DMS114 treated with DMSO at 0.1 percent for 48 hours (cell line): ENCODE data around the gene GSK3B.
"Not testable (repeated sequence)": the region's sequence is repeated elsewhere in the genome, so short reads cannot be mapped to it uniquely, and the experiment has no call there.

ENCODE experiments used
- DNase-seq: peaks from one replicate; lab custom pipeline; 2025; ENCODE audit not compliant: unreplicated experiment; lab: John Stamatoyannopoulos, UW

GSK3B gene

GRCh38 chr3:120017692-120018091, 76.6 kb downstream of the GSK3B start:
- no peak for DNase-seq

DNA sequence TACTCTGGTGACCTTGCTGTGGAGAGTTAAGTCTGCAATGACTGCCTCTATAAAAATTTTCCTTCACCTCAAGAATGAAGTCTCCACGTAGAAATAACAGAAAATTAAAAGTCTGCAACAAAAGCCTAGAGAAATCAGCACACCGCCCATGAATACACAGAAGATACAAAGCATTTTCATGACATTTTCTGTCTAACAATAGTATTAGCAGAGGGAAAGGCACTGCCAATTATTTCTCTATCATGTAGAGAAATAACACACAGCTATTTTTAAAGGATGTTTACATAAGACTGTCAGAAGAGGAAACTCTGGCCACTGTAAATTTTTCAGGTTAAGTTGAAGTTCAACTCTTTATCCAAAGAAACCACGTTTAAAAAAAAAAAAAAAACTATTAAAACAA, 80.8 kb downstream of the GSK3B start:
- DNase-seq: no peak

DNA sequence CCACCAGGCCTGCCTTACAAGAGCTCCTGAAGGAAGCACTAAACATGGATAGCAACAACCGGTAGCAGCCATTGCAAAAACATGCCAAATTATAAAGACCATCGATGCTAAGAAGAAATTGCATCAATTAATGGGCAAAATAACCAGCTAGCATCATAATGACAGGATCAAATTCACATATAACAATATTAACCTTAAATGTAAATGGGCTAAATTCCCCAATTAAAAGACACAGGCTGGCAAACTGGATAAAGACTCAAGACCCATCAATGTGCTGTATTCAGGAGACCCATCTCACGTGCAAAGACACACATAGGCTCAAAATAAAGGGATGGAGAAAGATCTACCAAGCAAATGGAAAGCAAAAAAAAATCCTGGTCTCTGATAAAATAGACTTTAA, 88.5 kb downstream of the GSK3B start:
- DNase-seq: not testable (repeated sequence)

GRCh38 chr3:120004008-120004498, 90.2 kb downstream of the GSK3B start:
- not testable (repeated sequence) for DNase-seq

GRCh38 chr3:119998166-119998565, 96.1 kb downstream of the GSK3B start:
- no peak for DNase-seq

DNA sequence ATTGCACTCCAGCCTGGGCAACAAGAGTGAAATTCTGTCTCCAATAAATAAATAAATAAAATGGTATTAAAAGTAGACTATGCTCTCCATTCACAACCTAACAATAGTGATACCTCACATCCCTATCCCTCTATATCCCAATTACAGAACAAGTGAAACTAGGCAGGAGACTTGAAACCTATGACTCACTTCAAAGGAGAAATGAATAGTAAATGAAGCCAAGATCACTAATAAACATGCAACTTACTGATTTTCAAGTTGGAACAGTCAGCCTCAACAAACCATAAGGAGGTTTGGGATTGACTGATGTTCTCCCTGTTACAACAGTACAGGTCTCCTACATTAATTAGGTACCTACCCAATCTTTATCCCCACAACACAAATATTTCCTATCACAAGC, 103.4 kb downstream of the GSK3B start:
- DNase-seq: no peak

DNA sequence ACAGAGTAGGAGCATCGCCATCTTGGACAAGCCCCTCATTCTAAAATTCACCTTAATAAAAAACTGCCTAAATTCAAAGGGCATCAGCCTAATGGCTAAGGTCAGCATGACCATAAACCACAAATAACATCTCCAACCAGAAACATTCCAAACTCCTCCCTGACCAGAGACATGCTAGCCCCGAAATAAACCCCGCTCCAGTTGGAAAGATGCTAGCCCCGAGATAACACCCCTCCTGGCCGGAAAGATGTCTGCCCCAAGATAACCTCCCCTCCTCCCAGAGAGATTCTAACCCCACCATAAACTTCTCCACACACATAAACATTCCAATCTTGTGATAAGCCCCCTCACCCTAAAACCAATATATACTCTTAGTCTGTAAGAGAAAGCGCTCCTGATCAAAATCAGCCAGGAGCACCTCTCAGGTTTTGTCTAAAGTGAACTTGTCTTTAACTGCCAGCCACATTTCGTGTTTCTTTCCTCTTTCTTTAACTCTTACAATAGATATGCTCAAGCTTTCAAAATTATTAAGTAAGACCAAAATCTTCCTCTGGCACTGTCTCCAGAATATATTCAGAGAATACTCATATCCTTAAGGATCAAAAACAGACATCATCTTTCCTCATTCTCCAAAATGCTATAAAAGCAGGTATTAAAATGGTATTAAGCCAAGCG, 104.1 kb downstream of the GSK3B start:
- no peak for DNase-seq

- DNase-seq: not testable (repeated sequence)
Measured at GRCh38 chr3:119986812-119987211, 107.4 kb downstream of the GSK3B start.

DNA sequence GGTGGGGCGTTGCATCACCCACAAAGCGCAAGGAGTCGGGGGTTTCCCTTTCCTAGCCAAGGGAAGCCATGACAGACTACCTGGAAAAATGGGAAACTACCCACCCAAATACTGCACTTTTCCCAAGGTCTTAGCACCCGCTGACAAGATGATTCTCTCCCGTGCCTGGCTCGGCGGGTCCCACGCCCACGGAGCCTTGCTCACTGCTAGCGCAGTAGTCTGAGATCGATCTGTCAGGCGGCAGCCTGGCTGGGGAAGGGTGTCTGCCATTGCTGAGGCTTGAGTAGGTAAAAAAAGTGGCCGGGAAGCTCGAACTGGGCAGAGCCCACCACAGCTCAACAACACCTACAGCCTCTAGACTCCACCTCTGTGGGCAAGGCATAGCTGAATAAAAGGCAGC, 112.9 kb downstream of the GSK3B start:
- DNase-seq: no peak

GRCh38 chr3:119978554-119979208, 115.6 kb downstream of the GSK3B start:
- no peak for DNase-seq

GRCh38 chr3:119977353-119977752, 116.9 kb downstream of the GSK3B start:
- DNase-seq: no peak

DNA sequence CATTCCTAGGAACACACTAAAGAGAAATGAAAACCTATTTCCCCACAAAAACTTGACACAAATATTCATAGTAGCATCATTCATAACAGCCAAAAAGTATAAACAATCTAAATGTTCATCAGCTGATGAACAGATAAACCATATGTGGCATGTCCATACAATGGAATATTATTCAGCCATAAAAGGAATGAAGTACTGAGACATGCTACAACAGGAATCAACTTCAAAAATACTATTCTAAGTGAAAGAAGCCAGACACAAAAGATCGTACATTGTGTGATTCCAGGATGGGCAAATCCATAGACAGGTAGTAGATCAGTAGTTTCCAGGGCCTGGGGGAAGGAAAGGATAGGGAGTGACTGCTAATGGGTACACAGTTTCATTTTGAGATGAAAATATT, 118.0 kb downstream of the GSK3B start:
- no peak for DNase-seq

DNA sequence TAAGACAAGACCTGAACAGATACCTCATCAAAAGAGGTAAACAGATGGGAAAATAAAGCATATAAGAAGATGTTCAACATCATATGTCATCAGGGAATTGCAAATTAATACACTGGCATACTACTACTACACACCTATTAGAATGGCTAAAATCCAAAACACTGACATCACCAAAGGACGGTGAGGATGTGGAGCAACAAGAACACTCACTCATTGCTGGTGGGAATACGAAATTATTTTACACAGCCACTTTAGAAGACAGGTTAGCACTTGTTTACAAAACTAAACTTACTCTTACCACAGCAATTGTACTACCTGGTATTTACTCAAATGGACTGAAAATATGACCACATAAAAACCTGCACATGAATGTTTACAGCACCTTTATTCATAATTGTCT, 119.6 kb downstream of the GSK3B start:
- no peak for DNase-seq

- DNase-seq: no peak
Measured at GRCh38 chr3:119973018-119973646, 121.1 kb downstream of the GSK3B start.

DNA sequence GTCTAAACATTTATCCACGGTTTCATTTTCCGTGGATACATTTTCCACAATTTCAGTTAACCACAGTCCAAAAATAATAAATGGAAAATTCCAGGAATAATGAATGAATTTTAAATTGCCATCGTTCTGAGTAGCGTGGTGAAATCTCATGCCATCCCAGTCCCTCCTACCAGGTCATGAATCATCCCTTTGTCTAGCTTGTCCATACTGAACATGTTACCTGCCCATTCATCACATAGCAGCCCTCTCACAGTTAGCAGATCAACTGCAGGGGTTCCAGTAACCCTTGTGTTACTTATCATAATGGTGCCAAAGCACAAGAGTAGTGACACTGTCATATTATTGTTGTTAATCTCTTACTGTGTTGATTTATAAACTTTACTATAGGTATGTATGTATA, 124.5 kb downstream of the GSK3B start:
- no peak for DNase-seq

DNA sequence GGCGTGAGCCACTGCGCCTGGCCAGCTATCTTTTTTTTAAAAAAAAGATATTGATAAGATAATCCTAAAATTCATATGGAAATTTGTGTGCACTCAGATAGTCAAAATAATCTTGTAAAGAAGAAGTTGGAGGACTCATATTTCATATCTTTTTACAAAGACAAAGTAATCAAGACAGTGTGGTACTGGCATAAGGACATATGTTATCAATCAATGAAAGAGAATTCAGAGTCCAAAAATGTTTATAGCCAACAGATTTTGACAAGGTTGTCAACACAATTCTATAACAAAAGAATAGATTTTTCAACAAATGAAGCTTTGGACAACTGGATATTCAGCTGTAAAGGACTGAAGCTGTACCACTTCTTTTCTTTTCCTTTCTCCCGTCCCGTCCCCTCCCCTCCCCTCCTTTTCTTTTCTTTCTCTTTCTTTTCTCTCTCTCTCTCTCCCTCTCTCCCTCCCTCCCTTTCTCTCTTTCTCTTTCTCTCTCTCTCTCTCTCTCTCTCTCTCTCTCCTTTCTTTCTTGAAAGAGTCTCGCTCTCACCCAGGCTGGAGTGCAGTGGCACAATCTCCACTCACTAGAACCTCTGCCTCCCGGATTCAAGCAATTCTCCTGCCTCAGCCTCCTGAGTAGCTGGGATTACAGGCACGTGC, 126.8 kb downstream of the GSK3B start:
- DNase-seq: no peak

- no peak for DNase-seq
Measured at GRCh38 chr3:119965692-119966091, 128.6 kb downstream of the GSK3B start.

GRCh38 chr3:119964294-119964693, 130.0 kb downstream of the GSK3B start:
- no peak for DNase-seq

DNA sequence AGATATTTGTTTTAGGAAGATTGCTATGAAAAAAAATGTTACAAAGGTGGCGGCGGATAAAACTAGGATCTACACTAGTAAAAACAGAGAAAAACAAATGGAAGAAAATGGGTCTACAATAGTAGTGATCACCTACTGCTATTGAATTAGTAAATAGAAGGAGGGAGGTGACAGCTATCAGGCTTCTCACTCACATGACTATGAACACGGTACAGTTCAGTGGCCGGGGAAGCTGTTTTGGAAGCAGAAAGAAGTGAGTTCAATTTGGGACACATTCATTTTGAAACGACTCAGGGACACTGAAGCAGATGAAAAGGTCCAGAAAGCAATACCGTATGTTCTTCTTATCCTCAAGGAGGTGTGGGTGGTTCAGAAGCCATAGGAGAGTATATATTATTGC, 138.3 kb downstream of the GSK3B start:
- DNase-seq: no peak

- no peak for DNase-seq
Measured at GRCh38 chr3:119950666-119951325, 143.5 kb downstream of the GSK3B start.

DNA sequence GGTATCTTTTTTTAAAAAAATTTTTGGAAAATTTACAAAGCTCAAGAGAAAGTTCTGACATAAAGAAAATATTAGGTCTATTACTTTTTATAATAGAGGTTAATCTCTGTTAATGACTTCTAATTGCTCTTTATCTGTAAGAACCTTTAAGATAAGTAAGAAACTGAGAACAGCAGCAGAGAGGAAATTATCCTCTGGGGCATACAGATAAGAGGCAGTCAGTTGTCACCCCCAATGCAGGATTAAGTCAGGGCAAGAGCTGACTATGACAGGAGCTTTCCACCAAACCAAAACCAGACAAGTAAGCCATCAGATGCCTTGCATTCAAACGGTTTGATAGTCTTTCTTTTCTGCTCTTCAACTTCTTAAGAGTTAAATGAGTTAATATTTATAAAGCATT, 149.0 kb downstream of the GSK3B start:
- no peak for DNase-seq
